ENCODE results near the gene HOXC10. TPM values are rescaled to one million over a fixed set of nuclear protein-coding genes. Genes with fewer than 3 reads are reported as not detected.

The HOXC10 gene
- total RNA-seq, 4 donors from 2014 or later = 7.6 to 20.9 (median 12.0) TPM

DNA sequence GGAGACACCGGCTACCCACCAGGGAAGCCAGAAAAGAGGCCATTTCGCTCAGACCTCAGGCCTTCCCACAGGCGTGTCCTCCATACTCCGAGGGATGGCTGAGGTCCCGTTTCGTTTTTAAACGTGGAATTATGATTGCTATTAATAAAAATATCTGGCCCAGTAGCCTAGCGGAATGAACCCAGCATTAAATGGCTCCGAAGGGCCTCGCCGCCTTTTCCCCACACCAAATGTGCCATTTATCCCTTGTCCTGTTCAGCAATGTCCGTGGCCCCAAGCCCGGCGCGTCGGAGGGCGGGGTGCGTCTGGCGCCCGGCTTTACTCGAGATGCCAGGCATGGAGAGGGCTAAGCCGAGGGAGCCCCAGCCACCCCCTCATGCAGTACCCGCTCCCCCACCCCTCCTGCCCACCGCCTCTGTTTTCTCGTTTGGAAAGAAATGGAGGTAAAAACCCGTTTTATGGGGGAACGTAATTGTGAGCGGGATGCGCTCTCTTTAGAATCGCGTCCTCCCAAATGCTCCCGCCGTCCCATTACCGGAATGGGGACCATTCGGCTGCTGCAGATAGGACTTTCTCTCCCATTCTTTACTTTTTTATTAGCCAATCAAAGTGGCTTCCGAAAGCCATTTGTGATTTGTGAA lies 29.6 kb downstream of the HOXC10 start:
- TF ChIP-seq, protein P1, sequence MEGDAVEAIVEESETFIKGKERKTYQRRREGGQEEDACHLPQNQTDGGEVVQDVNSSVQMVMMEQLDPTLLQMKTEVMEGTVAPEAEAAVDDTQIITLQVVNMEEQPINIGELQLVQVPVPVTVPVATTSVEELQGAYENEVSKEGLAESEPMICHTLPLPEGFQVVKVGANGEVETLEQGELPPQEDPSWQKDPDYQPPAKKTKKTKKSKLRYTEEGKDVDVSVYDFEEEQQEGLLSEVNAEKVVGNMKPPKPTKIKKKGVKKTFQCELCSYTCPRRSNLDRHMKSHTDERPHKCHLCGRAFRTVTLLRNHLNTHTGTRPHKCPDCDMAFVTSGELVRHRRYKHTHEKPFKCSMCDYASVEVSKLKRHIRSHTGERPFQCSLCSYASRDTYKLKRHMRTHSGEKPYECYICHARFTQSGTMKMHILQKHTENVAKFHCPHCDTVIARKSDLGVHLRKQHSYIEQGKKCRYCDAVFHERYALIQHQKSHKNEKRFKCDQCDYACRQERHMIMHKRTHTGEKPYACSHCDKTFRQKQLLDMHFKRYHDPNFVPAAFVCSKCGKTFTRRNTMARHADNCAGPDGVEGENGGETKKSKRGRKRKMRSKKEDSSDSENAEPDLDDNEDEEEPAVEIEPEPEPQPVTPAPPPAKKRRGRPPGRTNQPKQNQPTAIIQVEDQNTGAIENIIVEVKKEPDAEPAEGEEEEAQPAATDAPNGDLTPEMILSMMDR (IDR thresholded peaks at IDR 0.05; ENCODE audit: low read depth) = no peak

DNA sequence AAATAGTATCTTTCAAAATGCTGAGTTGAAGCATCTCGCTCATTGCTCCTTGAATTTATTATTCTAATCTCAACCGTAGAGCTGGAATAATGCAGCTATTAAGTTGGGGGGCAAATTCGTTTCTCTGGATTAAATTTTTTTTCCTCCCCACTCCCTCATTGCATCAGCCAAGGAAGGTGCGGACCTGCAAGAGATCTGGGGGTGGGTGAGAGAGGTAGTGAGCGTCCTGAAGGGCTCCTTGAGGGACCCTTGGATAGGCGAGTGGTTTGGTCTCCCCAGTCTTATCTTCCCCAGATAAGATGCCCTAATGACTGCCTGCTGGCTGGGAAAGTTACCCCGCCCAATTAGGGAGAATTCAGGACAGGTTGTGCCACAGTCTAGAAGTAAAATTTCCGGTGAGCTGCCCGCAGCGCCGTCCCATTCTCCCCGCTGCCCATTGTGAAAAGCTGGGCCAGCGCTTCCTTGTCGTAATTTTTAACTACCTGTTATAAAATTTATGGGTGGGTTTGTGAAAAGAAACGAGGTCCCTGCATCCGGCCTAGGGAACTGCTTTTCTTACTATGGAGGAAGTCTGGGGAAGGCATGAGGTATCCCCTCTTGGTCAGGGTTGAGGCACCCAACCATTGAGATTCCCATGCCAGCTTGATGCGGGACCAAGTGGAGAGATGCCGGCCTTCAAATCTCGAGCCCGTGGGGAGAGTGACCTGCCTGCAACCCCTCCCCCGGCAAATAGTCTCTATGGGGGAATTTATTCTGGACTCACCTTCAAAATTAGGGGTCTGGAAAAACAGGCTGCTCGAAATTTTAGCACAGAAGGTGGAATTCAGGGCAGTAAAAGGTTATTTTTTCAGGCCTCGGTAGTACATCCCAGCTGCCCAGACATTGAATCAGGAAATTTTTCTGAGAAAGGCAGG lies 30.3 kb downstream of the HOXC10 start:
- TF ChIP-seq, protein P1 (IDR thresholded peaks at IDR 0.05; ENCODE audit: low read depth) = no peak

DNA sequence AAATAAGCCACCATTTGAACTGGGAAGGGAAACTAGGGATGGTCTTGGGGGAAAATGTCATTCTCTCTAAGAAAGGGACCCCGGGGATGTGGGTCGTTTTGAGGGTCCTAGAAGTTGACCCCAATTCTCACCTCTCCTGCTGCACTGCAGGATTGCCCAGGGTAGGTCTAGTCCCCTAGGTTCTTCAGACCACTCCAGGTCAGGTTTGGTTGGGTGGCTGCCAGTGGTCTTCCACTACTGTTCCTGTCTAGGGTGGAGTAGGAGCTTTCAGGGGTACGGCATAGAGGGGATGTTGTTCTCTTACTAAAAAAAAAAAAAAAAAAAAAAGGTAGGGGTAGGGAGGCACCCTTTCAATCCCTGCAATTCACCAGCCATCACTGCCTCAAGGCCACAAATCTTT lies 31.1 kb downstream of the HOXC10 start:
- TF ChIP-seq, protein P1 (IDR thresholded peaks at IDR 0.05; ENCODE audit: low read depth) = no peak

DNA sequence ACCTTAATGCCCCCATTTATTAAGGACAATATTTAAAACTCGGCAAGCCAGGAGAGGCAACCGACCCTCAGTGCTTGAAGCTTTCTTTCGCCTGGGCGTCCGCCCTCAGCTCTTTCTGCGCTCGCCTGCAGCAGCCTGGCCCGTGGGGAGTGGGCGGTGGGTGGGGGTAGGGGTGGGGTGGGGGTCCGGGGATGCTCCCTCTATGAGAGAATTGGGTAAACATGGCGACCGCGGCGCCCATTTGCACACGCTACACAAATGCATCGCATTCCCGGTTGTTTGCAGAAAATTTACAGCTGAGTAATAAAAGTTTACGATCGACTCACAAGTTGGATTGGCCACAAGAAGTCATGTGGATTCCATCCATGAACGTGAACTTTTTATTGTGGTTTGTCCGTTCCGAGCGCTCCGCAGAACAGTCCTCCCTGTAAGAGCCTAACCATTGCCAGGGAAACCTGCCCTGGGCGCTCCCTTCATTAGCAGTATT lies 31.6 kb downstream of the HOXC10 start:
- TF ChIP-seq, protein P1 (IDR thresholded peaks at IDR 0.05; ENCODE audit: low read depth) = no peak

GRCh38 chr12:54017027-54017788 lies 32.3 kb downstream of the HOXC10 start:
- TF ChIP-seq, protein P1 (IDR thresholded peaks at IDR 0.05; ENCODE audit: low read depth) = no peak

- TF ChIP-seq, protein P1 (IDR thresholded peaks at IDR 0.05; ENCODE audit: low read depth) = no peak
These were observed 33.0 kb downstream of the HOXC10 start for GRCh38 chr12:54017878-54018467.

Data from subcutaneous adipose tissue (tissue), 4 donors.